Dedifferentiated amniotic fluid mesenchymal stem cell (primary cell): ENCODE results near the gene NR1H4.
"Not testable (repeated sequence)": the region's sequence is repeated elsewhere in the genome, so short reads cannot be mapped to it uniquely, and the experiment has no call there.

Experiments
- DNase-seq: peaks from one replicate; pipeline ENCODE4 v3.0.0-alpha.2; 2016; ENCODE audit errors: extremely low spot score

The NR1H4 gene

GRCh38 chr12:100472325-100472724 is 1.3 kb upstream of the NR1H4 start:
- no peak for DNase-seq

- DNase-seq = no peak
These were observed 483 bp upstream of the NR1H4 start for GRCh38 chr12:100473050-100473715.

- no peak for DNase-seq
These were observed 951 bp downstream of the NR1H4 start for GRCh38 chr12:100474617-100475016.

GRCh38 chr12:100476013-100476751 is 2.5 kb downstream of the NR1H4 start:
- no peak for DNase-seq

- no peak for DNase-seq
These were observed 7.4 kb downstream of the NR1H4 start for GRCh38 chr12:100481021-100481420.

- DNase-seq = no peak
These were observed 10.7 kb downstream of the NR1H4 start for GRCh38 chr12:100484183-100484886.

- DNase-seq = no peak
These were observed 11.3 kb downstream of the NR1H4 start for GRCh38 chr12:100484891-100485471.

GRCh38 chr12:100485983-100486382 is 12.3 kb downstream of the NR1H4 start:
- no peak for DNase-seq

GRCh38 chr12:100489251-100489820 is 15.7 kb downstream of the NR1H4 start:
- DNase-seq = no peak

GRCh38 chr12:100490056-100490455 is 16.4 kb downstream of the NR1H4 start:
- DNase-seq = no peak

GRCh38 chr12:100491104-100491503 is 17.4 kb downstream of the NR1H4 start:
- DNase-seq = no peak

GRCh38 chr12:100493396-100494012 is 19.8 kb downstream of the NR1H4 start:
- DNase-seq = no peak

- no peak for DNase-seq
These were observed 20.4 kb downstream of the NR1H4 start for GRCh38 chr12:100494026-100494425.

GRCh38 chr12:100494538-100494937 is 20.9 kb downstream of the NR1H4 start:
- no peak for DNase-seq

GRCh38 chr12:100497105-100497795 is 23.6 kb downstream of the NR1H4 start:
- DNase-seq = no peak

- no peak for DNase-seq
These were observed 24.5 kb downstream of the NR1H4 start for GRCh38 chr12:100498141-100498540.

- DNase-seq = no peak
These were observed 25.8 kb downstream of the NR1H4 start for GRCh38 chr12:100499416-100499815.

GRCh38 chr12:100502718-100503117 is 29.1 kb downstream of the NR1H4 start:
- DNase-seq = not testable (repeated sequence)

GRCh38 chr12:100503228-100503628 is 29.6 kb downstream of the NR1H4 start:
- no peak for DNase-seq

- no peak for DNase-seq
These were observed 31.1 kb downstream of the NR1H4 start for GRCh38 chr12:100504804-100505203.

- DNase-seq = no peak
These were observed 35.1 kb downstream of the NR1H4 start for GRCh38 chr12:100508751-100509150.
